DOHH2 (cell line): Measurements from ENCODE around the gene KAT2A.

Experiments
- H3F3A ChIP-seq: fragments of 200-600 bp; sonication (generic), shearing (Covaris generic); 2 replicates; pipeline ENCODE4 v1.6.0; 2016; ENCODE audit warnings: antibody characterized with exemption, mild to moderate bottlenecking; ENCODE audit not compliant: control insufficient read depth, insufficient read depth
- H3K27ac ChIP-seq: fragments of 200-600 bp; sonication (generic); 2 replicates; pipeline ENCODE4 v1.5.1; 2014; ENCODE audit warnings: low read depth, mild to moderate bottlenecking, low read length, moderate library complexity
- H3K27me3 ChIP-seq: fragments of 200-600 bp; sonication (generic); 2 replicates; pipeline ENCODE4 v1.6.1; 2014; ENCODE audit warnings: mild to moderate bottlenecking, low read length, mixed read lengths; ENCODE audit not compliant: control insufficient read depth
- H3K36me3 ChIP-seq: fragments of 200-600 bp; sonication (generic); 2 replicates; pipeline ENCODE4 v1.6.1; 2014; ENCODE audit warnings: mild to moderate bottlenecking, low read length, moderate library complexity, mixed read lengths; ENCODE audit not compliant: control insufficient read depth
- H3K4me1 ChIP-seq: fragments of 200-600 bp; sonication (generic); 2 replicates; pipeline ENCODE4 v1.6.1; 2014; ENCODE audit warnings: mild to moderate bottlenecking, low read length, mixed read lengths; ENCODE audit not compliant: control insufficient read depth
- H3K4me2 ChIP-seq: fragments of 200-600 bp; sonication (generic); 2 replicates; pipeline ENCODE4 v1.6.0; 2014; ENCODE audit warnings: mild to moderate bottlenecking, low read length, moderate library complexity
- H3K4me3 ChIP-seq: fragments of 200-600 bp; sonication (generic); 2 replicates; pipeline ENCODE4 v1.5.1; 2014; ENCODE audit warnings: mild to moderate bottlenecking, low read length, mixed read lengths
- H3K79me2 ChIP-seq: fragments of 200-600 bp; sonication (generic); 2 replicates; pipeline ENCODE4 v1.6.1; 2014; ENCODE audit warnings: mild to moderate bottlenecking, low read length, mixed read lengths; ENCODE audit not compliant: control insufficient read depth
- H3K9me2 ChIP-seq: fragments of 200-600 bp; sonication (generic); replicated peaks from 2 replicates; pipeline ENCODE4 v1.6.1; 2014; ENCODE audit warnings: mild to moderate bottlenecking, low read length, mixed read lengths; ENCODE audit not compliant: control insufficient read depth
- H3K9me3 ChIP-seq: fragments of 200-600 bp; sonication (generic); 2 replicates; pipeline ENCODE4 v1.6.1; 2014; ENCODE audit warnings: antibody characterized with exemption, low read length, mixed read lengths; ENCODE audit not compliant: control insufficient read depth, insufficient read depth
- H4K20me1 ChIP-seq: fragments of 200-600 bp; sonication (generic); 2 replicates; pipeline ENCODE4 v1.6.0; 2014; ENCODE audit warnings: low read depth, mild to moderate bottlenecking, antibody characterized with exemption, low read length, moderate library complexity; ENCODE audit not compliant: control insufficient read depth, insufficient read depth
- CTCF ChIP-seq: fragments of 200-600 bp; sonication (generic); IDR thresholded peaks from one replicate; pipeline ENCODE4 v1.5.1; 2014; ENCODE audit warnings: antibody characterized with exemption, mild to moderate bottlenecking, low read depth, low read length; ENCODE audit not compliant: poor library complexity, severe bottlenecking
- EZH2phosphoT487 ChIP-seq: fragments of 200-600 bp; sonication (generic); IDR thresholded peaks from 2 replicates; pipeline ENCODE4 v1.6.1; 2017; ENCODE audit warnings: borderline replicate concordance, mild to moderate bottlenecking, antibody characterized with exemption, low read length, moderate library complexity, mixed read lengths

Gene KAT2A

DNA sequence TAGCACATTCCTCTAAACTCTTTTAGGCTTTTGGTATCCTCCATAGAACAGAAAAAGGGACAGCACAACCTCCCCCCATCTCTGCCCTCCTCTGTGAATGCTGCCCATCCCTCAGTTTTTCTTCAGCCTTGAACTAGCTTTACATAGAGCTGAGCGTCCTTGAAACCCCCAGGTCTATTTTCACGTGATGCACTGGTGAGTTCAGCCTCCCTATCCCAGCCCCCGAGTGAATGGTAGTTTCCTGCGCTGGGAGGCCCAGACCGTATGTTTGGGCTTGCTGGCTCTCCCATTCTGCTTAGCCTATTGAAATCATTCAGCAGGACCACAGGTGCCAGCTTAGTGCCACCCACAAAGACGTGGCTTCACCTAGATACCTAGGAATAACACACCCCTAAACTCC lies 45.4 kb downstream of the KAT2A start:
- no peak overlapping the region for H3K27ac ChIP-seq
- H3K9me3 ChIP-seq, result no peaks in the 10 kb centered on the region
- no peaks in the 10 kb centered on the region for H4K20me1 ChIP-seq
- no peaks in the 10 kb centered on the region for H3K9me2 ChIP-seq
- TF ChIP-seq EZH2phosphoT487 (no peak), CTCF (no peak)
- no peak overlapping the region for H3K4me3 ChIP-seq
- H3K4me1 ChIP-seq, result peaks cover 9% of the 10 kb centered on the region; the same call in 1 of the 2 replicates
- no peaks in the 10 kb centered on the region for H3K36me3 ChIP-seq
- H3K79me2 ChIP-seq, result no peaks in the 10 kb centered on the region
- H3K27me3 ChIP-seq, result peaks cover 47% of the 10 kb centered on the region
- H3K4me2 ChIP-seq, result no peak overlapping the region
- no peaks in the 10 kb centered on the region for H3F3A ChIP-seq

- H3K4me2 ChIP-seq, result peak overlapping the region; percentile 8; the same call in 1 of the 2 replicates
- no peaks in the 10 kb centered on the region for H3K79me2 ChIP-seq
- TF ChIP-seq CTCF (no peak), EZH2phosphoT487 (0 out of 2 replicates have a peak, but pooled peaks have one; percentile 35)
- no peaks in the 10 kb centered on the region for H3K36me3 ChIP-seq
- peaks cover 9% of the 10 kb centered on the region; the same call in 1 of the 2 replicates for H3K4me1 ChIP-seq
- H4K20me1 ChIP-seq, result no peaks in the 10 kb centered on the region
- no peaks in the 10 kb centered on the region for H3K9me2 ChIP-seq
- H3K4me3 ChIP-seq, result no peak overlapping the region
- H3K27me3 ChIP-seq, result peaks cover 44% of the 10 kb centered on the region
- no peaks in the 10 kb centered on the region for H3K9me3 ChIP-seq
- no peak overlapping the region for H3K27ac ChIP-seq
- H3F3A ChIP-seq, result no peaks in the 10 kb centered on the region
These were observed 48.6 kb downstream of the KAT2A start for GRCh38 chr17:42072323-42073187.

DNA sequence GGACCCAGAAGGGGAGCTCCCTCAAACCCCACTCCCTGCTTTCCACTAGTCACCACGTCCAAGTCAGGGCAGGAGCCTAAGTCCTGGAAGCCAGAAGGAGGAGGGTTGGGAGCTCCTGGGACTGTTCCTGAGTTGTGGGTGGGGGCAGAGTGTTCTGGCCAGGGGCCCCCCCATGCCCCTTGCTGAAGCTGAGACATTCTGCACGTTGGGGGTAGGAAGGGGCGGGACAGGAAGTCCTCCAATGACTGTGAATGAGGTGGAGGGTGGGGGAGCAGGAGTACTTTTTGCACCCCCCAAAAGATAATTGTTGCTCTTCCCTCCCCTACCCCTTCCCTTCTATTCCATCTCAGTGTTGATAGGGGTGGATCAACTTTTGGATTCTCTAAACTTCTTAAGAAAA lies 49.4 kb downstream of the KAT2A start:
- peaks cover 44% of the 10 kb centered on the region for H3K27me3 ChIP-seq
- H4K20me1 ChIP-seq, result no peaks in the 10 kb centered on the region
- no peaks in the 10 kb centered on the region for H3K9me2 ChIP-seq
- no peaks in the 10 kb centered on the region for H3F3A ChIP-seq
- no peaks in the 10 kb centered on the region for H3K9me3 ChIP-seq
- H3K4me1 ChIP-seq, result peaks cover 9% of the 10 kb centered on the region; the same call in 1 of the 2 replicates
- H3K4me2 ChIP-seq, result no peak overlapping the region
- H3K36me3 ChIP-seq, result no peaks in the 10 kb centered on the region
- H3K4me3 ChIP-seq, result no peak overlapping the region
- H3K79me2 ChIP-seq, result no peaks in the 10 kb centered on the region
- TF ChIP-seq EZH2phosphoT487, result no peak
- no peak for TF ChIP-seq CTCF
- no peak overlapping the region for H3K27ac ChIP-seq
